Neutrophil (primary cell): ENCODE measurements around the gene USB1.
A peak's percentile ranks its signal among the peaks of the same experiment; 100 is the strongest.

ENCODE experiments used
- H3K27ac ChIP-seq: fragments of 200-600 bp; sonication (generic); 2 replicates; pipeline ENCODE4 v1.5.1; 2016; ENCODE audit warnings: mild to moderate bottlenecking, moderate library complexity
- H3K27me3 ChIP-seq: fragments of 200-600 bp; sonication (generic); 2 replicates; pipeline ENCODE4 v1.6.0; 2016; ENCODE audit warnings: mild to moderate bottlenecking
- H3K36me3 ChIP-seq: fragments of 200-600 bp; sonication (generic); 2 replicates; pipeline ENCODE4 v1.5.1; 2017
- H3K4me1 ChIP-seq, 2 experiments: fragments of 200-600 bp in 1 of 2; sonication (generic) in 1 of 2; 1 replicate in 1 of 2; 2 replicates in 1 of 2; pipeline versions ENCODE4 v1.5.1 to v1.6.1; 2013 to 2016; ENCODE audit warnings: low read depth in 1 of 2, low read length in 1 of 2, mild to moderate bottlenecking in 1 of 2, moderate library complexity in 1 of 2; ENCODE audit not compliant: control insufficient read depth in 1 of 2, insufficient read depth in 1 of 2
- H3K4me3 ChIP-seq, 2 experiments: fragments of 200-600 bp in 1 of 2; sonication (generic) in 1 of 2; 1 replicate in 1 of 2; 2 replicates in 1 of 2; pipeline ENCODE4 v1.5.1; 2013 to 2016; ENCODE audit warnings: low read depth in 1 of 2, low read length in 1 of 2, mild to moderate bottlenecking in 1 of 2, moderate library complexity in 1 of 2
- H3K9me3 ChIP-seq: fragments of 200-600 bp; sonication (generic); 2 replicates; pipeline ENCODE4 v1.5.1; 2016
- TF ChIP-seq, protein P1 (sequence below): fragments of 200-600 bp; sonication (generic); IDR thresholded peaks from 2 replicates; pipeline ENCODE4 v1.5.1; 2016; ENCODE audit warnings: antibody characterized with exemption

The USB1 gene

DNA sequence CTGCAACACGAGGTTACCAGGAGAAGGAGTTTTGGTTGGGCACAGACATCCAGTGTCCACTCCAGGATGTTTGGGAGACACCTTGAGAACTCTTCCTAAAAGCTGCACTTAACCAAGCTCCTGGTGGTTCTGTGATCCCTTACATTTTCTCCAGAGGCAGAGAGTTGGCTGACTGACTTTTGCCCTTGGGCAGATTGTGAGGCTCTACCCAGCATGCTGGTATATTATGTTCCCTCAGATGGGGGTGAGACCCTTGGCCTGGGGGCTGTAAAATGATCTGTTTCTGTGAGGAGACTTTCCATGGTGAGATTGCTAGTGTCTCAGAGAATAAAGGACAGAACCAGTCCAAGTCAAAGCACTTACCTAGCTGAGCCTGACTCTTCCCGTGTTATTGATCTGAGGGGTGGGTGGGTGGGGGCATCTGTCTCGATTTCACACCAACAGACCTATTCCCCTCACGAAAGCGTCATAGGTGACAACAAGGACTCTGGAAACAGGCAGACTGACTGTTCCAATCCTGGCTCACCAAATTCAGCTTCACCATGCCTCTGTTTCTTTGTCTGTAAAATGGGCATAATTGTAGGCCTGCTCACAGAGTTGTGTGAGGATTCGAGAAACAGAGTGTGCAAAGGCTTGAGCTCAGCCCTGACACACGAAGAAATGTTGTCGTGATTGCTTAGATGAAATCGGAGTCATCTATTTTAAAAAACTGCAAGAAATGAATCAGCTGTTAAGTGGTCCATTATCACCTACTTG lies 12.2 kb downstream of the USB1 start:
- H3K27ac ChIP-seq: no peak overlapping the region
- H3K4me3 ChIP-seq: no peak overlapping the region
- TF ChIP-seq, protein P1, sequence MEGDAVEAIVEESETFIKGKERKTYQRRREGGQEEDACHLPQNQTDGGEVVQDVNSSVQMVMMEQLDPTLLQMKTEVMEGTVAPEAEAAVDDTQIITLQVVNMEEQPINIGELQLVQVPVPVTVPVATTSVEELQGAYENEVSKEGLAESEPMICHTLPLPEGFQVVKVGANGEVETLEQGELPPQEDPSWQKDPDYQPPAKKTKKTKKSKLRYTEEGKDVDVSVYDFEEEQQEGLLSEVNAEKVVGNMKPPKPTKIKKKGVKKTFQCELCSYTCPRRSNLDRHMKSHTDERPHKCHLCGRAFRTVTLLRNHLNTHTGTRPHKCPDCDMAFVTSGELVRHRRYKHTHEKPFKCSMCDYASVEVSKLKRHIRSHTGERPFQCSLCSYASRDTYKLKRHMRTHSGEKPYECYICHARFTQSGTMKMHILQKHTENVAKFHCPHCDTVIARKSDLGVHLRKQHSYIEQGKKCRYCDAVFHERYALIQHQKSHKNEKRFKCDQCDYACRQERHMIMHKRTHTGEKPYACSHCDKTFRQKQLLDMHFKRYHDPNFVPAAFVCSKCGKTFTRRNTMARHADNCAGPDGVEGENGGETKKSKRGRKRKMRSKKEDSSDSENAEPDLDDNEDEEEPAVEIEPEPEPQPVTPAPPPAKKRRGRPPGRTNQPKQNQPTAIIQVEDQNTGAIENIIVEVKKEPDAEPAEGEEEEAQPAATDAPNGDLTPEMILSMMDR: no peak
- H3K4me1 ChIP-seq: no peaks in the 10 kb centered on the region
- H3K9me3 ChIP-seq: no peaks in the 10 kb centered on the region
- peaks cover 87% of the 10 kb centered on the region for H3K36me3 ChIP-seq
- H3K27me3 ChIP-seq: no peaks in the 10 kb centered on the region

DNA sequence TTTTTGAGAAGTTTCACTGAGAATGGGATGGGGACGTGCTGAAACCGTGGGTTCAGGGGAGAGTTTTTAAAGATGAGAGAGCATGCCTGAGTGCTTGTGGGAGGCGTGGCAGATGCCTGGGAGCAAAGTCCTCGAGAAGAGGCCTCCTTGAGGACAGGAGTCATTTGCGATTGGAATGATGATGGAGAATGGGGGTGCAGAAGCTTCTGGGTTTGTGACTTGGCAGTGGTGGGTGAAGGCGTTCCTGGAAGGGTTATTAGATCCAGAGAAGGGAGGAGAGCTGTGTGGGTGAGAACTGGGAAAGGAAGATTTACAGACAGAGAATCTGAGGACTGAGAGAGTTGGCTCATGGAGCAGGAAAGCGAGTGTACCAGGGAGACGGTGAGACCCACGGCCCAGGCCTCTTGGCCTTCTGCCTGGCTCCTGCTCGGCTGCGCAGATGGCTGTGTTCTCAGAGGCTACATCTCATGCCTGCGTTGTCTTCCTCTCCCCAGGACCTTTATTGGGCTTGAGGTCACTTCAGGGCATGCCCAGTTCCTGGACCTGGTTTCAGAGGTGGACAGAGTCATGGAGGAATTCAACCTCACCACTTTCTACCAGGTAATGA lies 15.7 kb downstream of the USB1 start:
- no peaks in the 10 kb centered on the region for H3K27me3 ChIP-seq
- TF ChIP-seq, protein P1: no peak
- no peak overlapping the region for H3K4me3 ChIP-seq
- H3K27ac ChIP-seq: no peak overlapping the region
- H3K4me1 ChIP-seq: no peaks in the 10 kb centered on the region
- peaks cover 97% of the 10 kb centered on the region for H3K36me3 ChIP-seq
- H3K9me3 ChIP-seq: no peaks in the 10 kb centered on the region

DNA sequence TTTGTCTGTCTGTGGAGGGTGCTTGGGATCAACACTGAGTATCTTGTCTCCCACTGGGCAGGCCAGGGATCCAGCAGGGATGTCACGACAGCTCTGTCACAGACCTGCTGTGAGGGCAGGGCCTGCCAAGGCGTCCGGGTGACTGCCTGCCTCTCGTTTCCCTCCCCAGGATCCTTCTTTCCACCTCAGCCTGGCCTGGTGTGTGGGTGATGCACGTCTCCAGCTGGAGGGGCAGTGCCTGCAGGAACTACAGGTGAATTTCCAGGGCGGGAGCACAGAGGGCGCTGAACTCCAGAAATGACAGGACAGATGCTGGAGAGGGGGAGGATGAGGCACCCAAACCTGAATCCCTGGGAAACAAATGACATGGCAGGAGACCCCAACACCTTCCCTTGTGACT lies 17.6 kb downstream of the USB1 start:
- TF ChIP-seq, protein P1: no peak

DNA sequence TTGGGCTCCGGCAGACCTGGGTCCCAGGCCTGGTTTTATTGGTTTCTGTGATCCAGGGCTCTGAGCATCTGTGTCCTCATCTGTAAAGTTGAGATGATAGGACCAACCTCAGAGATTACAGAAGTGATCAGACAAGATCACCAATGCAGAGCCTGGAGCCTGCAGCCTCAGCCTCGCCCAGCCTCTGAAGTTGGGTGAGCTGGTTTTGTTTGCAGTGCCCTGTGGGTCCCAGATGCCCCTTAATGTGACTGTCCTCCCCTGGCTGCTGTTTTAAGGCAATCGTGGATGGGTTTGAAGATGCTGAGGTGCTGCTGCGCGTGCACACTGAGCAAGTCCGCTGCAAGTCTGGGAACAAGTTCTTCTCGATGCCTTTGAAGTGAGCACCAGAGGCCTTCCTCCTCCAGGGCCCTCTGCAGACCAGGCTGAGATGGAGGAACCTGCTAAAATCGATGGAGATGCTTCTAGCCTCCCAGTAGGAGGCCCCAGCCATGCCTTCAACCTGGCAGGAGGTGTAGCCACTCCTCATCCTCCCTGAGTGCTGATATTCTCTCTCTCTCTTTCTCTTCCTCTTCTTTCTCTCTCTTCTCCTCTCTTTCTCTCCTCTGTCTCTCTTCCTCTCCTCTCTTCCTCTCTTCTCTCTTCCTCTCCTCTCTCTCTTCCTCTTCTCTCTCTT lies 18.8 kb downstream of the USB1 start:
- Histone ChIP-seq H3K36me3 (peaks cover 70% of the 10 kb centered on the region), H3K27me3 (peaks cover 27% of the 10 kb centered on the region), H3K27ac (no peak overlapping the region), H3K9me3 (no peaks in the 10 kb centered on the region), H3K4me3 (no peak overlapping the region), H3K4me1 (peaks cover 5 to 6% of the 10 kb centered on the region in 2 experiments)
- TF ChIP-seq, protein P1: no peak

More for the DNA sequence above, 17.6 kb downstream of the USB1 start:
- Histone ChIP-seq H3K9me3 (no peaks in the 10 kb centered on the region), H3K4me3 (no peak overlapping the region), H3K36me3 (peaks cover 82% of the 10 kb centered on the region), H3K27ac (no peak overlapping the region), H3K27me3 (peaks cover 15% of the 10 kb centered on the region), H3K4me1 (no peaks in the 10 kb centered on the region)

DNA sequence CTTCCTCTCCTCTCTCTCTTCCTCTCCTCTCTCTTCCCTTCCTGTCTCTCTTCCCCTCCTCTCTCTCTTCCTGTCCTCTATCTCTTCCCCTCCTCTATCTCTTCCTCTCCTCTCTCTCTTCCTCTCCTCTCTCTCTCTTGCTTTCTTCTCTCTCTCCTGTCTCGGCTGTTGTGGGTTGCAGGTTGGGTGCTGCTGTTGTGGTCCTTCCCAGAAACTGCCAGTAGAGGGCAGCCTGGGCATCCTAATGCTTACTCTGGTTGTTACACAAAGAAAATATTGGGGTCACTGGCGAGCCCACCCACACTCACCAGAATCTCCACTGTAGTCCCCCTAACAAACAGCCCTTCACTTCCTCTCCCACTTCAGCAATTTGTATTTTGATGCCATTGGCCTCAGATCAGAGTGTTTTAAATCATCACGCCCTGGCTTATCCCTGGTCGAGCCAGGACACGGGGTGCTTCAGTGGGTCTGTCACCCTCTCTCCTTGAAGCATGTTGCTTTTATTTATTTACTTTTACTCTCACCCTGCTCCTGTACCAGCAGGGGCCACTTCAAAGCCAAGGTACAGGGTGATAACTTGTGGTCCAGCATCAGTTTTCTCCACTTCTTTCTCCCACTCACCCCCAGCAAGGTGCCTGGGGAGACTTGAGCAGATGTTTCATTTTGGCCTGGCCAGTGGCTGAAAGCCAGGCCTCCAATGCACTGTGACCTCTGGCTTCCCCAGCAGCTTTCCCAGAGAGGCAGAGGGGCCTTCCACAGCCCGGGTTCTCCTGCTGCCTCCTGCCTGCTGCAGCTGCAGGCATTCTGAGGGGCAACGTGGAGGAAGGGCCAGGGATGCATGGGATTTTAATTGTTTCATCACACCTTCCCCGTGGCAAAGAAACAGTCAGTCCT lies 19.7 kb downstream of the USB1 start:
- TF ChIP-seq, protein P1: peak; percentile 53
- H3K27ac ChIP-seq: no peak overlapping the region
- H3K4me3 ChIP-seq: no peak overlapping the region
- H3K27me3 ChIP-seq: peaks cover 36% of the 10 kb centered on the region
- H3K9me3 ChIP-seq: no peaks in the 10 kb centered on the region
- peaks cover 13 to 15% of the 10 kb centered on the region in 2 experiments for H3K4me1 ChIP-seq
- H3K36me3 ChIP-seq: peaks cover 62% of the 10 kb centered on the region
